ENCODE measurements around the gene TCF21. TPM values are rescaled to one million over a fixed set of nuclear protein-coding genes. Genes with fewer than 3 reads are reported as not detected.

TCF21 gene
- total RNA-seq (2014; rRNA removed; shearing (Covaris generic)) (not detected in 2 replicates), total RNA-seq (2022) (not detected in 2 replicates), Bru-seq, nascent RNA (not detected), BruChase-seq, experiment 1, labeled RNA remaining after a 6-hour chase (not detected), BruChase-seq, experiment 2, labeled RNA remaining after a 2-hour chase (not detected)
- long read RNA-seq, result 0 reads

DNA sequence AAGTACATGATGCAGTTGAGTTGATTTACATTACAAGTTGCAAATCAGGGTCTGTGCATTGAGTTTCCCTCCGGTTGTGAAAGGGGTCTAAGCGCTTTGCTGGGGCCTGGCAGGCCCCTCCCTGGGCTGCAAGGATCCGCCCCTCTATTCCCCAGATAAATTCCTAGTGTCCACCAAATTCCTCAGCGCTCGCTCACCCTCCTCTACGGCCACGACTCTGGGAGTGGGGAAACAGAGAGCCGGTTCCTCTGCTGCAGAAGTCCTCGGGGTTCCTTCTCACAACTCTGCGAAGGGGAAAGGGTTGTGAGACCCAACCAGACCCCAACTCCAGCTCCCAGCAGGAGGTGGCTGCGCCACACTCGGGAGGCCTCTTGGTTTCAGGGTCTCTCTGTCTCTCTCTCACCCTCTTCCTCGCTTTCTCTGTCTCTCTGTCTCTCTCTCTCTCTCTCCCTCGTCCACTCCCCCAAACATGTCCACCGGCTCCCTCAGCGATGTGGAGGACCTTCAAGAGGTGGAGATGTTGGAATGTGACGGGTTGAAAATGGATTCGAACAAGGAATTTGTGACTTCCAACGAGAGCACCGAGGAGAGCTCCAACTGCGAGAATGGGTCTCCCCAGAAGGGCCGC, at the start of gene TCF21:
TCF21 (plus strand) TSS at position 185 of the 628 bp plus-strand sequence; CDS start at position 470, 285 bp downstream.
- POLR2A ChIA-PET, result no interaction called here
- intact Hi-C loops (cut with micrococcal nuclease; ENCODE audit: unreplicated experiment), result no loop called here
- H3K27ac ChIP-seq (ENCODE audit: low read depth, low read length, poor library complexity, severe bottlenecking), result no peak within 1 kb of the TSS
- TF ChIP-seq, protein P1, sequence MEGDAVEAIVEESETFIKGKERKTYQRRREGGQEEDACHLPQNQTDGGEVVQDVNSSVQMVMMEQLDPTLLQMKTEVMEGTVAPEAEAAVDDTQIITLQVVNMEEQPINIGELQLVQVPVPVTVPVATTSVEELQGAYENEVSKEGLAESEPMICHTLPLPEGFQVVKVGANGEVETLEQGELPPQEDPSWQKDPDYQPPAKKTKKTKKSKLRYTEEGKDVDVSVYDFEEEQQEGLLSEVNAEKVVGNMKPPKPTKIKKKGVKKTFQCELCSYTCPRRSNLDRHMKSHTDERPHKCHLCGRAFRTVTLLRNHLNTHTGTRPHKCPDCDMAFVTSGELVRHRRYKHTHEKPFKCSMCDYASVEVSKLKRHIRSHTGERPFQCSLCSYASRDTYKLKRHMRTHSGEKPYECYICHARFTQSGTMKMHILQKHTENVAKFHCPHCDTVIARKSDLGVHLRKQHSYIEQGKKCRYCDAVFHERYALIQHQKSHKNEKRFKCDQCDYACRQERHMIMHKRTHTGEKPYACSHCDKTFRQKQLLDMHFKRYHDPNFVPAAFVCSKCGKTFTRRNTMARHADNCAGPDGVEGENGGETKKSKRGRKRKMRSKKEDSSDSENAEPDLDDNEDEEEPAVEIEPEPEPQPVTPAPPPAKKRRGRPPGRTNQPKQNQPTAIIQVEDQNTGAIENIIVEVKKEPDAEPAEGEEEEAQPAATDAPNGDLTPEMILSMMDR (conservative IDR thresholded peaks at IDR 0.05; ENCODE audit: low read length), result no peak
- no peak for TF ChIP-seq EZH2phosphoT487 (IDR thresholded peaks at IDR 0.05; ENCODE audit: borderline replicate concordance, low read depth, low read length)
- no peaks in the 10 kb centered on the region for H3K4me1 ChIP-seq (ENCODE audit: insufficient read depth, low read length, poor library complexity, severe bottlenecking)
- H3K79me2 ChIP-seq (ENCODE audit: insufficient read depth, low read depth, low read length), result no peaks in the 10 kb centered on the region
- H3K36me3 ChIP-seq (ENCODE audit: insufficient read depth, low read length), result no peaks in the 10 kb centered on the region
- no peaks in the 10 kb centered on the region for H3K9me3 ChIP-seq (ENCODE audit: low read length)
- H3K4me2 ChIP-seq (ENCODE audit: low read length), result no peak within 1 kb of the TSS
- CTCF ChIA-PET (ENCODE audit: unreplicated experiment), result no interaction called here
- no peak within 1 kb of the TSS for H3K4me3 ChIP-seq (ENCODE audit: low read depth, low read length, poor library complexity, severe bottlenecking)
- BruUV-seq (replicated peaks), result no TSS peak
- no peaks in the 10 kb centered on the region for H3K9me2 ChIP-seq (ENCODE audit: insufficient read depth, low read length)
- no peak for DNase-seq (ENCODE audit: low spot score)
- H4K20me1 ChIP-seq (ENCODE audit: insufficient read depth, low read length), result no peaks in the 10 kb centered on the region
- no peak within 1 kb of the TSS for H2AFZ ChIP-seq (ENCODE audit: low read length)

DNA sequence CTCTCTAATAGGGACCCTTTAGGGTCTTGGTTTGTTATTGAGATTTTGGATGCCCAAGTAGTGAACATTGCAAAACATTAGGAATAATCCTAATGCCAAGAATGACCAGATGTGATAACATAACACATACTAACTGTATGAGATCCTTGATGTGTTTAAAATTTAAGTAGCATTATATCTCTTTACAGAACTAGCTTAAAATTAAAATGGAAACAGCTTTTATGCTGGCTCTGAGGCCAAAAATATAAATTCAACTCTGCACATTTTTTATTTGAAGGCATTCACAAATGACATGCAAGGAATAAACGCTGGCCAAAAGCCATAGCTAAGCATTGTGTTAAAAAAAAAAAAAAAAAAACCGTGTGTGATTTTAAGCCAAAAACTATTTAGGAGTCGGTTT, 47.7 kb upstream of the TCF21 start:
- DNase-seq (ENCODE audit: low spot score), result no peak
- Histone ChIP-seq H3K27ac (ENCODE audit: low read depth, low read length, poor library complexity, severe bottlenecking) (no peak overlapping the region), H4K20me1 (ENCODE audit: insufficient read depth, low read length) (no peaks in the 10 kb centered on the region), H3K79me2 (ENCODE audit: insufficient read depth, low read depth, low read length) (no peaks in the 10 kb centered on the region), H3K36me3 (ENCODE audit: insufficient read depth, low read length) (no peaks in the 10 kb centered on the region), H3K4me2 (ENCODE audit: low read length) (no peak overlapping the region), H3K9me2 (ENCODE audit: insufficient read depth, low read length) (no peaks in the 10 kb centered on the region), H3K9me3 (ENCODE audit: low read length) (no peaks in the 10 kb centered on the region), H3K4me3 (ENCODE audit: low read depth, low read length, poor library complexity, severe bottlenecking) (no peak overlapping the region), H2AFZ (ENCODE audit: low read length) (no peak overlapping the region), H3K4me1 (ENCODE audit: insufficient read depth, low read length, poor library complexity, severe bottlenecking) (no peaks in the 10 kb centered on the region)
- CTCF ChIA-PET (ENCODE audit: unreplicated experiment), result no interaction called here
- intact Hi-C loops (cut with micrococcal nuclease; ENCODE audit: unreplicated experiment), result no loop called here
- TF ChIP-seq EZH2phosphoT487 (IDR thresholded peaks at IDR 0.05; ENCODE audit: borderline replicate concordance, low read depth, low read length), result no peak
- TF ChIP-seq, protein P1 (conservative IDR thresholded peaks at IDR 0.05; ENCODE audit: low read length), result no peak
- POLR2A ChIA-PET, result no interaction called here
- no TSS peak for BruUV-seq (replicated peaks)

DNA sequence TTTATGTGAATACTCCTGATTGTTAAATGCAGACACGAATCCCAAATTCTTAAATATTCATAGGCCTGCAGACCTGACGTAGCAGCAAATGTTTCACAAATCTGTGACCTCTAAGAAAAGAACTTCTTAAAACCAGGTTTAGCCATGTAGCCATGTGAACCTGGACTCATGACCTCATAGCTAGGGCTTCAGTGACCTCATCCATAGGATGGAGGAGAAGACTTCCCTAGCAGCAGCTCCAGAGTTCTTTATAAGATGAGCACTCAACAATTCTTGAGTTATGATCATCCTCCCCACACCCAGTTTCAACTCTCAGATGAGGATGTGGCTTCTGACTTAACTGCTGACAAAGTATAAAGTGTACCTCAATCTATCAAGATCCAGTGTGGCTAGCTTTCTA, 45.8 kb upstream of the TCF21 start:
- Histone ChIP-seq H3K4me1 (ENCODE audit: insufficient read depth, low read length, poor library complexity, severe bottlenecking) (no peaks in the 10 kb centered on the region), H2AFZ (ENCODE audit: low read length) (no peak overlapping the region), H3K9me2 (ENCODE audit: insufficient read depth, low read length) (no peaks in the 10 kb centered on the region), H3K27ac (ENCODE audit: low read depth, low read length, poor library complexity, severe bottlenecking) (no peak overlapping the region), H3K36me3 (ENCODE audit: insufficient read depth, low read length) (no peaks in the 10 kb centered on the region), H3K4me3 (ENCODE audit: low read depth, low read length, poor library complexity, severe bottlenecking) (no peak overlapping the region), H3K9me3 (ENCODE audit: low read length) (no peaks in the 10 kb centered on the region), H3K79me2 (ENCODE audit: insufficient read depth, low read depth, low read length) (no peaks in the 10 kb centered on the region), H4K20me1 (ENCODE audit: insufficient read depth, low read length) (no peaks in the 10 kb centered on the region), H3K4me2 (ENCODE audit: low read length) (no peak overlapping the region)
- CTCF ChIA-PET (ENCODE audit: unreplicated experiment), result no interaction called here
- POLR2A ChIA-PET, result no interaction called here
- BruUV-seq (replicated peaks), result no TSS peak
- TF ChIP-seq, protein P1 (conservative IDR thresholded peaks at IDR 0.05; ENCODE audit: low read length), result no peak
- TF ChIP-seq EZH2phosphoT487 (IDR thresholded peaks at IDR 0.05; ENCODE audit: borderline replicate concordance, low read depth, low read length), result no peak
- DNase-seq (ENCODE audit: low spot score), result no peak
- intact Hi-C loops (cut with micrococcal nuclease; ENCODE audit: unreplicated experiment), result no loop called here

Measured in OCI-LY7 (cell line).